Heart left ventricle (tissue), 16 donors: ENCODE measurements around the gene CTPS1. TPM values are rescaled to one million over a fixed set of nuclear protein-coding genes. Genes with fewer than 3 reads are reported as not detected.

Experiments
- ATAC-seq, 4 donors: fragments of 200-7000 bp; cut with Tn5 transposase; one replicate each; pipeline ENCODE4 v1.9.1; 2020 to 2022; ENCODE audit warnings: moderate library complexity in 4 of 4, mild to moderate bottlenecking in 3 of 4, moderate number of reproducible peaks in 1 of 4
- DNase-seq, 5 donors: peaks; one replicate each; pipeline ENCODE4 v3.0.0-alpha.2; 2020
- H3K27ac ChIP-seq, 12 donors: fragments of 200-600 bp; sonication (generic) in 4 of 12; one replicate each; pipeline versions ENCODE4 v1.5.0 to v1.8.0; 2016 to 2022; ENCODE audit warnings: mild to moderate bottlenecking in 2 of 12
- H3K27me3 ChIP-seq, 9 donors: fragments of 200-600 bp; sonication (generic) in 2 of 9; one replicate each; pipeline versions ENCODE4 v1.5.1 to v1.8.0; 2016 to 2022; ENCODE audit warnings: mild to moderate bottlenecking in 3 of 9
- H3K36me3 ChIP-seq, 9 donors: fragments of 200-600 bp; sonication (generic) in 2 of 9; one replicate each; pipeline versions ENCODE4 v1.5.0 to v1.8.0; 2018 to 2022; ENCODE audit warnings: mild to moderate bottlenecking in 2 of 9
- H3K4me1 ChIP-seq, 12 donors: fragments of 200-600 bp; sonication (generic) in 4 of 12; one replicate each; pipeline versions ENCODE4 v1.5.0 to v1.8.0; 2016 to 2022; ENCODE audit warnings: mild to moderate bottlenecking in 3 of 12
- H3K4me3 ChIP-seq, 12 donors: fragments of 200-600 bp; sonication (generic) in 4 of 12; one replicate each; pipeline versions ENCODE4 v1.5.0 to v1.8.0; 2017 to 2022; ENCODE audit warnings: mild to moderate bottlenecking in 9 of 12, moderate library complexity in 4 of 12
- H3K9me3 ChIP-seq, 12 donors: fragments of 200-600 bp; sonication (generic) in 4 of 12; one replicate each; pipeline versions ENCODE4 v1.5.0 to v1.8.0; 2016 to 2022; ENCODE audit warnings: mild to moderate bottlenecking in 1 of 12
- CTCF ChIP-seq, 12 donors: fragments of 200-600 bp; sonication (generic) in 4 of 12; IDR thresholded peaks; one replicate each; pipeline versions ENCODE4 v1.5.0 to v1.8.0; 2018 to 2022; ENCODE audit warnings: antibody characterized with exemption in 12 of 12, mild to moderate bottlenecking in 5 of 12
- POLR2A ChIP-seq, 2 donors: fragments of 450-650 bp; IDR thresholded peaks; one replicate each; pipeline ENCODE4 v1.6.1; 2017; ENCODE audit warnings: antibody characterized with exemption in 2 of 2, mild to moderate bottlenecking in 2 of 2, moderate library complexity in 2 of 2
- WGBS, 4 donors: extraction: QIAGEN DNeasy Blood & Tissue Kit in 2 of 4; methylation state at CpG; one replicate each; pipeline versions ENCODE4 v1.1.5 to v1.1.7; 2013 to 2018; 5-methylcytosine and 5-hydroxymethylcytosine counted together
- intact Hi-C, 10 donors: fragments of 100-400 bp; cut with DNase I; formaldehyde crosslinking; loops; one replicate each; pipeline versions ENCODE4 v1.11.1 to v1.14.2; 2022
- polyA plus RNA-seq, 2 donors: library from polyadenylated mRNA; stranded (reverse); fragments of 200-250 nt; gene quantifications; one replicate each; pipeline ENCODE4 v1.2.3, GENCODE V29; 2013
- total RNA-seq, 9 donors: library from RNA; depleted of rRNA in 2 of 9; stranded (reverse); fragments of >200 nt in 2 of 9; fragmentation: NEBNext Ultra II Directional in 3 of 9; extraction: Animal tissue kit (Norgen Biotek cat#: 25700) in 3 of 9; gene quantifications; one replicate each; pipeline versions ENCODE4 v1.1.0 to v1.2.4, GENCODE V29; 2016 to 2023
- donor health status: ischemic (EF 13 %, LVEDD 7.1; RV severe dilation, severe dysfunction).
- donor health status: healthy with polysubstance abuse.
- donor health status: DM: no; HTN: yes; CAD: no.
- donor health status: DM: no; HTN: no; CAD: no.
- donor health status: ischemic (EF 25% LVEDD 6.9; RV normal size, moderate dysfunction).
- donor health status: ischemic (EF 25% LVEDD 5.7; RV mildly dilated, moderate dysfunction).
- donor health status: healthy.
- donor health status: DM: yes; HTN: yes; CAD: no.
- donor health status: ischemic (EF 35%, LVEDD 5.7; RV mildly dilated, moderate dysfunction).
- donor health status: nonischemic (EF 11% LVEDD 7.7; RV severe dilation, severe dysfunction).
- donor health status: DM: yes; HTN: yes; CAD: no.
- donor health status: PGD.
- donor health status: ischemic (EF 29% LVEDD 5.4; RV normal size, mild dysfunction).
- donor health status: nonischemic (EF 23%, LVEDD 6.1; RV moderate dilation, normal function).

The CTPS1 gene
- total and polyA plus RNA-seq, 11 donors, result 3.7 to 22.5 (median 7.4) TPM

GRCh38 chr1:40974945-40975344 lies 4.6 kb upstream of the CTPS1 start:
- no peak for DNase-seq
- WGBS, 4 donors, result 65 to 69% (median 68%) methylated on average over 9 of the region's 9 CpGs
- H3K36me3 ChIP-seq, result no peaks in the 10 kb centered on the region
- H3K27me3 ChIP-seq, result no peaks in the 10 kb centered on the region
- no peak overlapping the region for H3K27ac ChIP-seq
- peaks cover 0 to 8% (median 6%) of the 10 kb centered on the region in 12 donors for H3K4me1 ChIP-seq
- TF ChIP-seq POLR2A (IDR thresholded peaks at IDR 0.05) (no peak), CTCF (IDR thresholded peaks at IDR 0.05) (no peak)
- no peaks in the 10 kb centered on the region for H3K9me3 ChIP-seq
- H3K4me3 ChIP-seq, result no peak overlapping the region
- intact Hi-C loops, result no loop called here
- no peak for ATAC-seq

GRCh38 chr1:40976952-40977690 lies 2.4 kb upstream of the CTPS1 start:
- WGBS, 4 donors, result 75 to 80% (median 78%) methylated on average over 5 of the region's 5 CpGs
- no peak overlapping the region for H3K4me3 ChIP-seq
- H3K4me1 ChIP-seq, result peaks cover 0 to 27% (median 18%) of the 10 kb centered on the region in 12 donors
- H3K27ac ChIP-seq, result no peak overlapping the region
- TF ChIP-seq POLR2A (IDR thresholded peaks at IDR 0.05), result no peak
- no peak for TF ChIP-seq CTCF (IDR thresholded peaks at IDR 0.05)
- ATAC-seq (no peak), DNase-seq (no peak)
- no peaks in the 10 kb centered on the region for H3K9me3 ChIP-seq
- intact Hi-C loops, result no loop called here
- no peaks in the 10 kb centered on the region for H3K27me3 ChIP-seq
- H3K36me3 ChIP-seq, result no peaks in the 10 kb centered on the region

DNA sequence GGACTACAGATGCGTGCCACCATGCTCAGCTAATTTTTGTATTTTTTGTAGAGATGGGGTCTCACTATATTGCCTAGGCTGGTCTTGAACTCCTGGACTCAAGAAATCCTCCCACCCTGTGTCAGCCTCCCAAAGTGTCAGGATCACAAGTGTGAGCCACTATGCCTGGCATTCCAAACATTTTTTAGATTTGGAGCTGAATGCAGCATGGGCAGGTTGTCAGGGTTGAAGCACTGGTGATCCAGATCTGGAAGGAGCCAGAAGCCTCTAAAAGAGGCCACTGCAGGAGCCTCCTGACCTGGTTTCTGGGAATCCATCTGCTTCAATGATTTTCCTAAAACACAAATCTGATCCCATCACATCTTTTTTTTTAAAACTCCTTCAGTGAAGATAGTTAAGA lies 1.8 kb upstream of the CTPS1 start:
- H3K27me3 ChIP-seq, result no peaks in the 10 kb centered on the region
- H3K36me3 ChIP-seq, result no peaks in the 10 kb centered on the region
- intact Hi-C loops, result no loop called here
- DNase-seq (no peak), ATAC-seq (no peak)
- H3K9me3 ChIP-seq, result no peaks in the 10 kb centered on the region
- peaks cover 0 to 31% (median 18%) of the 10 kb centered on the region in 12 donors for H3K4me1 ChIP-seq
- 95 to 100% (median 97%) methylated on average over 1 of the region's 1 CpG for WGBS, 4 donors
- TF ChIP-seq CTCF (IDR thresholded peaks at IDR 0.05) (no peak), POLR2A (IDR thresholded peaks at IDR 0.05) (no peak)
- no peak overlapping the region for H3K4me3 ChIP-seq
- no peak overlapping the region for H3K27ac ChIP-seq

- DNase-seq, result no peak
- Histone ChIP-seq H3K36me3 (peaks cover 0 to 7% (median 0%) of the 10 kb centered on the region in 9 donors), H3K27ac (peak overlapping the region in 11 of 12 donors; percentile 83 to 98 (median 91)), H3K9me3 (no peaks in the 10 kb centered on the region), H3K27me3 (no peaks in the 10 kb centered on the region), H3K4me1 (peaks cover 0 to 31% (median 18%) of the 10 kb centered on the region in 12 donors), H3K4me3 (peak overlapping the region in 11 of 12 donors; percentile 49 to 91 (median 71))
- TF ChIP-seq CTCF (IDR thresholded peaks at IDR 0.05), result no peak
- no peak for TF ChIP-seq POLR2A (IDR thresholded peaks at IDR 0.05)
- ATAC-seq, result no peak
- WGBS, 4 donors, result 38 to 54% (median 43%) methylated on average over 11 to 17 of the region's 17 CpGs
- intact Hi-C loops, result no loop called here
Observed at GRCh38 chr1:40978886-40979240, 633 bp upstream of the CTPS1 start.
